NCI-H82 (cell line): Measurements from ENCODE around the gene MEGF8.

ENCODE experiments used
- DNase-seq: peaks from one replicate; lab custom pipeline; 2025; lab: John Stamatoyannopoulos, UW

MEGF8 gene

DNA sequence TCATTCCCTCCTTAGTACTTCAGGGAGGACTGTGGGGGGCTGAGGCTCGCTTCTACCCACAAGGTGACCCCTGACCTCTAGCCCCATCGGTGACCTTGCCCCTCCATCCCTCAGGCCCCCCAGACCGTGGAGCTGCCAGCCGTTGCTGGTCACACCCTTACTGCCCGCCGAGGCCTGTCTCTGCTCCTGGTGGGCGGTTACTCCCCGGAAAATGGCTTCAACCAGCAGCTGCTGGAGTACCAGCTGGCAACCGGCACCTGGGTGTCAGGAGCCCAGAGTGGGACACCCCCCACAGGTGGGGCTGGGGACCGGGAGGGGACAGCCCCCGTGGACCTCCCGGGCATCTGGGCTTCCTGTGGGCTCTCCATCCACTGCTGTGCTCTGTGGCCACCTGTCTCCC is 31.9 kb downstream of the MEGF8 start:
- no peak for DNase-seq

- DNase-seq: peak; percentile 37
These were observed 35.5 kb downstream of the MEGF8 start for GRCh38 chr19:42360787-42361544.

DNA sequence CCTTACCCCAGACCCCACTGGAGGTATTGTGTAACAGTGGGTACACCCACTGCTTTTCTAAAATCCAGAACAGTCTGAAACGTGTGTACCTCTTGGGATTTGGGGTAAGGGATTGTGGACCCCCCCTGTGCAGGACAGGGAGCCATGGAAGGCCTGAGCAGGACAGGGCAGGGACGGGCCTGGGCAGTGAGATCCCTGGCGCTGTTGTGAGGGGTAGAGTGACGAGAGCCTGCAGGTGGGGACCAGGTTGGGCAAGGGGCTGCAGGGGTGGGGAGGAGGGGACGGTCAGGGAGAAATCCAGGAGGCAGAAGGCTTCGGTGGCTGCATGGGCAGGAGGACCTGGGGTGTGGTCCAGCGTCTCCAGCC is 36.1 kb downstream of the MEGF8 start:
- no peak for DNase-seq

GRCh38 chr19:42362342-42362741 is 36.9 kb downstream of the MEGF8 start:
- no peak for DNase-seq

DNA sequence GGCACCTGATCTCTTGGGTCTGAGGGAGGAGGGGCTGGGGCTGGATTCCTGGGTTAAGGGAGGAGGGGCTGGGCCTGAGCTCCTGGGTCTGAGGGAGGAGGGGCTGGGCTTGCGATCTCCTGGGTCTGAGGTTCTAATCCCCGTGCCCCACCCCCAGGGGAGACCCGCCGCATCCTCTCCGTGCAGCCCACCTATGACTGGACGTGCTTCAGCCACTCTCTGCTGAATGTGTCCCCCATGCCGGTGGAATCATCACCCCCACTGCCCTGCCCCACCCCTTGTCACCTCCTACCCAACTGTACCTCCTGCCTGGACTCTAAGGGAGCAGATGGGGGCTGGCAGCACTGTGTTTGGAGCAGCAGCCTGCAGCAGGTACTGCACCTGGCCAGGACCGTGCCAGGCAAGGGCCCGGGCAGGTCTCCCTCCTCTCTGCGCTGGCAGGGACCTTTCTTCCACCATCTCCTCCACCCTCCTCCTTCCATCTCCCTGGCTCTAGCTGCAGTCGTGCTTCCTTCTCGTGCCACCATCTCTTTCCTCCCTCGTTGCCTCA is 37.5 kb downstream of the MEGF8 start:
- no peak for DNase-seq

DNA sequence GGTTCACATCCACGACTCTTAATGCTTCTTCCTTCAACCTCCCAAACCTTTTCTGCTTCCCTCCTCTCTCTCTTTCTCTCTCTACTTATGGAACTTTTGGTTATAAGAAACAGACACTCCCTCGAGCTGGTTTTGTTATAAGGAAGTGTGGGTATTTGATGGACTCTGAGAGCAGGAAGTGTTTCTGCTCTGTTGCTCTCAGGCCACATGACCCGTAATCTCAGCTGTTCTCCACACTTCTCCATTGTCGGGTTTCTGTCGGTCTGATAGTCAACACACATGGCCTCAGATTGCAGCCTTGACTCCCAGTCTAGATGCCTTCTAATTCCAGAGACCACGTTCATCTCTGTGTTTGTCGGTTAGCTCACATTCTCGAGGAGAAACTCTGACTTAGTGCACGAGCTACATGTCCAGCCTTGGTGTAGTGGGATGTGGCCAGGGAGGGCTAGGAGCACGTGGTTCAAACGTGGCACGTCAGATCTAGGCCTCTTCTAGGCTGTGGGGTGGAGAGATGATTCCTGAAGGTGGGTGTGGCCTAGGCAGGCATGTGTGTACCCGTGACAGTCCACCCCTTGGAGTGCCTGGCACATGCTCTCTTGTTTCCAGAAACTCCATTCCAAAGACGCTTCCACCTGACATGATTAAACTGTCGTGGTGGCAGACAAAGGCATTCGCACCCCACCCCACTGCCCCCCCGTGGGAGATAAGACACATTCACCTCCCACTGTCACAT is 38.3 kb downstream of the MEGF8 start:
- DNase-seq: no peak

DNA sequence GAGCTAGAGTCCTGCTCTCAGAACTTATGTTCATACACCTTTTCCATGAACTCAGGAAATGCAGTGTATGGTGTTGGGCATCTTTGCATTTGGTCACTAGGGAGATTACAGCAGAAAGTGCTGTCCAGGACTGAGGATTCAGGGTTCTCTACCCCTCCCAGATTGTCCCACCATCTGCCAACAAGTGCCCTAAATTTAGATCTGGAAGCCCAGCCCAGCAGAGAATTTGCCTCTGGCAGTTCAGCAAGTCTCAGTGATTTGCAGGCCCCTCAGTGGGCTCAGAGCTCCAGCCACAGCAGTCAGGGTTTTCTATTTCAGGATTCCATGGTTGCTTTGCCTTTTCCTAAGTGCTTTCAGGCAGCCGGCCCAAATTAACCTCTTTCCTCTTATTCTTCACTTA is 41.2 kb downstream of the MEGF8 start:
- no peak for DNase-seq

- DNase-seq: no peak
These were observed 42.5 kb downstream of the MEGF8 start for GRCh38 chr19:42367929-42368328.

GRCh38 chr19:42368360-42368759 is 42.9 kb downstream of the MEGF8 start:
- no peak for DNase-seq

DNA sequence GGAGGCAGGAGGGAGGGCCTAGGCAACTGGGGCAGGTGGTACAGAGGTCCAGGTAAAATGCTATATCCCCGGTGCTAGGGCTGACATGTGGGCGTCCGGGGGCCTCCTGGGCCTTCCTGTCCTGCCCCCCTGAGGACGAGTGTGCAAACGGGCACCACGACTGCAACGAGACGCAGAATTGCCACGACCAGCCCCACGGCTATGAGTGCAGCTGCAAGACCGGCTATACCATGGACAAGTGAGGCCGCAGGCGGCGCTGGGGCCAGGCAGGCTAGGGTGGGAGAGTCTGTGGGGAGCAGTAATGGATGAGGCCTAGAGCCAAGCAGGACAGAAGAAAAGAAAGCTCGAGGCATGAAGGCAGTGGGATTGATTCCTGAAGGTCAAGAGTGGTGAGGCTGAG is 43.3 kb downstream of the MEGF8 start:
- DNase-seq: no peak

- DNase-seq: no peak
These were observed 44.1 kb downstream of the MEGF8 start for GRCh38 chr19:42369433-42370067.

DNA sequence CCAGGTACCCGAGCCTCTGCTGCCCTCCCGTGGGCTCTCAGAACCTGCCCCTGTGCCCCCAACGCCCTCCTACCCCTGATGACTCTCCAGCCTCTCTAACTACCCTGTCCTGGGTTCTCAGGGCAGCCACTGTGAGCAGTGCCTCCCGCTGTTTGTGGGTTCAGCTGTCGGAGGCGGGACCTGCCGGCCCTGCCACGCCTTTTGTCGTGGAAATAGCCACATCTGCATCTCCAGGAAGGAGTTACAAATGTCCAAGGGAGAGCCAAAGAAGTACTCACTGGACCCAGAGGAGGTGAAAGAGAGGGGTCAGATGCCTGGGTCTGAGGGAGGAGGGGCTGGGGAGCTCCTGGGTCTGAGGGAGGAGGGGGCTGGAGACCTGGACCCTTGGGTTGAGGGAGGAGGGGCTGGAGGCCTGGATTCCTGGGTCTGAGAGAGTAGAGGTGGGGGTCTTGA is 44.7 kb downstream of the MEGF8 start:
- DNase-seq: no peak

DNA sequence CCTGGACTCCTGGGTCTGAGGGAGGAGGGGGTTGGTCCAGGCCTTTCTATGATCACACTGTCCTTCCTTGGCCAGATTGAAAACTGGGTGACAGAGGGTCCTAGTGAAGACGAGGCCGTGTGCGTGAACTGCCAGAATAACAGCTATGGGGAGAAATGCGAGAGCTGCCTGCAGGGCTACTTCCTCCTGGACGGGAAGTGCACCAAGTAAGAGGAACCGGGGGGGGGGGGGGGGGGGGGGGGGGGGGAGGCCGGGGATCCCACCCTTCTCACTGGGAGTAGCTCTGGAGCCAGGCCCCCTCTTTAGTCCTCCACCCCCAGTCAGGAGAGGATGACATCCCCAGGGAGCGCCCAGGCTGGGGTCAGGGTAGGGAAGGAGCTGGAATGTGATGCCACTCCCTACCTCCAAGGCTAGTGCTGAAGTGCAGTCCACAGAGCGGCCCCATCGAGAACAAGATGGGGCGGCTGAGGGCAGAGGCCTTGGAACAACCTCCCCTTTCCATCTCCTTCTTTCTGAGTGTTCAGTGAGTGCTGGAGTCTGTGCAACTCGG is 45.3 kb downstream of the MEGF8 start:
- no peak for DNase-seq

- DNase-seq: no peak
These were observed 49.5 kb downstream of the MEGF8 start for GRCh38 chr19:42374826-42375376.

DNA sequence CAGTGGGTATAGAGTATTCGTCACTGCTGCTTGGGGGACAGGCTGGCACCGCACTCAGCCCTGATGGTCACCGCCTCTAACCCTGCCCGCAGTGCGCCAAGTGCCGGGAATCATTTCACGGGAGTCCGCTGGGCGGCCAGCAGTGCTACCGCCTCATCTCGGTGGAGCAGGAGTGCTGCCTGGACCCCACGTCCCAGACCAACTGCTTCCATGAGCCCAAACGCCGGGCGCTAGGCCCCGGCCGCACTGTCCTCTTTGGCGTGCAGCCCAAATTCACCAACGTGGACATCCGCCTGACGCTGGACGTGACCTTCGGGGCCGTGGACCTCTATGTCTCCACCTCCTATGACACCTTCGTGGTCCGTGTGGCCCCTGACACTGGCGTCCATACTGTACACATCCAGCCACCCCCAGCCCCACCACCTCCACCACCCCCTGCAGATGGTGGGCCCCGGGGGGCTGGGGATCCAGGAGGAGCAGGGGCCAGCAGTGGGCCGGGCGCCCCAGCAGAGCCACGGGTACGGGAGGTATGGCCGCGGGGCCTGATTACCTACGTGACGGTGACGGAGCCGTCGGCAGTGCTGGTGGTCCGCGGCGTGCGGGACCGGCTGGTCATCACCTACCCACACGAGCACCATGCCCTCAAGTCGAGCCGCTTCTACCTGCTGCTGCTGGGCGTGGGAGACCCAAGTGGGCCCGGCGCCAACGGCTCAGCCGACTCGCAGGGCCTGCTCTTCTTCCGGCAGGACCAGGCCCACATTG is 50.2 kb downstream of the MEGF8 start:
- no peak for DNase-seq

DNA sequence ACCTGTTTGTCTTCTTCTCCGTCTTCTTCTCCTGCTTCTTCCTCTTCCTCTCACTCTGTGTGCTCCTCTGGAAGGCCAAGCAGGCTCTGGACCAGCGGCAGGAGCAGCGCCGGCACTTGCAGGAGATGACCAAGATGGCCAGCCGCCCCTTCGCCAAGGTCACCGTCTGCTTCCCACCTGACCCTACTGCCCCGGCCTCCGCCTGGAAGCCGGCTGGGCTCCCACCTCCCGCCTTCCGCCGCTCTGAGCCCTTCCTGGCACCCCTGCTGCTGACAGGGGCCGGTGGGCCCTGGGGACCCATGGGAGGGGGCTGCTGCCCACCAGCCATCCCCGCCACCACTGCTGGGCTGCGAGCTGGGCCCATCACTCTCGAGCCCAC is 50.7 kb downstream of the MEGF8 start:
- DNase-seq: no peak

- peak; percentile 39 for DNase-seq
These were observed 53.1 kb downstream of the MEGF8 start for GRCh38 chr19:42378225-42379215.

DNA sequence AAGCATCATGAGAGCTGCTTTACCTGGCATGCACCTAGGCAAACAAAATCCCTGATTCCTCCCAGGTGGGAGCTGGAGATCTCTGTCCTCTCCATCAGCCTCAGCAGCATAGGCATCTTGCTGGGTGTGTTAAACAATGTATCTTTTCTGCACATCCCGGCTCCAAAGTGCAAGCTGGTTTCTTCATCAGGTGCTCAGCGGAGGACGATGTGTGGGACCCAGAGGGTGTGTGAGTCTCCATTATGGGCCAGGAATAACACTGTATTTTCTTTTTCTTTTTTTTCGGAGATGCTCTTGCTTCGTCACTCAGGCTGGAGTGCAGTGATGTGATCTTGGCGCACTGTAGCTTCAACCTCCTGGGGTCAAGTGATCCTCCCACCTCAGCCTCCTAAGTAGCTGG is 54.7 kb downstream of the MEGF8 start:
- no peak for DNase-seq

DNA sequence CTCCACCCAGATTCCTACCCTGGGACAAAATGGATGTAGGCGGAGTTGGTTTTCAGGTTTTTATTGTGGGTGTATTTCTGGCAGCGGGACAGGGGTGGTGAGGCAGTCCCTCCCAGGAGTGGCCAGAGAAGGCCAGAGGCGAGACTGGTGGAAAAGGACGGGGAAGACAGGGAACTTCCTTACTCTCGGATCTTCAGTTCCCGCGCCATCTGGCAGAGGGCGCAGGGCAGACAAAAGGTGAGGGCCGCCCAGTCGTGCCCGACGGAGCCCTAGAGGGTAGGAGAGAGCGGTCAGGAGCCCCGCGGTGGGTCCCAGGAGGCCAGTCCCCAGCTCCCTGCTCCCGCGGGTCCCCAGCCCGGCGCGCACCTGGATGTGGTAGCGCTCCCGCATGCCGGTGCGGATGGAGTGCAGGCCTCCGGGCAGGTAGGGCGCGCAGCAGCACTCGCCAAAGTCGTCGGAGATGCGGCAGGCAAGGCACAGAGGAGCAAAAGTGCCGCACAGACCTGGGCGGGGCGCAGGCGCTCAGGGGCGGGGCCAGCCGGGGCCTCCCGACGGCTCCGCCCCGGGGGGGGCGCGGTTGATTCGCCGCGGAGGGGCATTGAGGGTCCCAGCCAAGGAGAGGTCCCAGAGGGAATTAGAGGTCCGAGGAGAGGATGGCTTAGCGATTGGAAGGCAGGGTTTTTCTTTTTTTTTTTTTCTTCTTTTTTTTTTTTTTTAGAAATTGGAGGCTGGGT is 61.7 kb downstream of the MEGF8 start:
- DNase-seq: peak; percentile 89
